ENCODE measurements around the gene EFNA2. TPM values are rescaled to one million over a fixed set of nuclear protein-coding genes. Genes with fewer than 3 reads are reported as not detected.

The EFNA2 gene
- total RNA-seq, 1 experiment from 2014 or later: 1.0 TPM

- DNase-seq (ENCODE audit: low spot score): peak; percentile 93
Observed at GRCh38 chr19:1260749-1261537, 24.7 kb upstream of the EFNA2 start.

GRCh38 chr19:1261538-1261797, 24.2 kb upstream of the EFNA2 start:
- no peak for DNase-seq (ENCODE audit: low spot score)

- DNase-seq (ENCODE audit: low spot score): no peak
Observed at GRCh38 chr19:1261798-1262622, 23.7 kb upstream of the EFNA2 start.

- DNase-seq (ENCODE audit: low spot score): no peak
Observed at GRCh38 chr19:1262623-1263123, 23.0 kb upstream of the EFNA2 start.

DNA sequence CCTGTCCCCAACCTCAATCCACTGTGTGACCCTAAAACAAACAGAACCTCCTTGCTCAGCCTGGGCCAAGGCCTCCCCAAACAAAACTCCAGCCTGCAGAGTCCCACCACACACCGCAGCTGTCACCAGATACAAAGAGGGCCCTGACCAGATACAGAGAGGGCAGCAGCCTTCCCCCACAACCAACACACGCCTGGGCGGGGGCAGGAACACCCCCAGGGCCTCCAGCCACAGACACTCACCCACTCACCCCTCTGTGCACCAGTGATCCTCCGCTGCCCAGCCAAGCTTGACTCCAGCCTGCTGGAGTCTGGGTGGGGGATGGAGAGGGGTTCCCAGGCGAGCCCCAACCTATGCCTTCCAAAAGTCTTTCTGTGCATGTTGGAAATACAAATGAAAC, 22.5 kb upstream of the EFNA2 start:
- DNase-seq (ENCODE audit: low spot score): no peak

- peak; percentile 76 for DNase-seq (ENCODE audit: low spot score)
Observed at GRCh38 chr19:1264801-1265614, 20.7 kb upstream of the EFNA2 start.

DNA sequence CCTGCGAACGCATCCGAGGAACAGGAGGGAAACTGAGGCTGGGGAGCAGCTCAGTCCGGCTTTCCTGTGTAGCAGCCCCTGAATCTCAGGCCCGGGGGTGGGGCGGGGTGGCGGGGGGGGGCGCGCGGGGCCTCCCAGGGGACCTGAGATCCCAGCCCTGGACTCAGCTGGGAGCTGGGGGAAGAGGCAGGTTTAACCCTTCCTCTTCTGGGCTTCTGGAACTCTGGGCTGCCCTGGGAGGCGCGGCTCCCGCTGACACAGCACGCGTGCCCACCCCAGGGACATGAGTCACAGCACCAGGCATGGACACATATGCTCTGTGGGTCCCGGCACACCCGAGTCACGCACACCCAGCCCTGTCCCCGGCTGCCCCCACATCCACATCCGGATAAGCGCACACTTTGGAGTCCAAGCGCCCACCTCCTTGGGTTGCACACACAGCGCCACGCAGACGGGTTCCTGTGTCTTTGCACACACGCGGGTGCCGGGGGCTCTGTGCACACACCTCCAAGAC, 20.0 kb upstream of the EFNA2 start:
- peak; percentile 73 for DNase-seq (ENCODE audit: low spot score)

GRCh38 chr19:1266129-1266915, 19.4 kb upstream of the EFNA2 start:
- peak; percentile 76 for DNase-seq (ENCODE audit: low spot score)

- DNase-seq (ENCODE audit: low spot score): no peak
Observed at GRCh38 chr19:1266916-1267476, 18.7 kb upstream of the EFNA2 start.

DNA sequence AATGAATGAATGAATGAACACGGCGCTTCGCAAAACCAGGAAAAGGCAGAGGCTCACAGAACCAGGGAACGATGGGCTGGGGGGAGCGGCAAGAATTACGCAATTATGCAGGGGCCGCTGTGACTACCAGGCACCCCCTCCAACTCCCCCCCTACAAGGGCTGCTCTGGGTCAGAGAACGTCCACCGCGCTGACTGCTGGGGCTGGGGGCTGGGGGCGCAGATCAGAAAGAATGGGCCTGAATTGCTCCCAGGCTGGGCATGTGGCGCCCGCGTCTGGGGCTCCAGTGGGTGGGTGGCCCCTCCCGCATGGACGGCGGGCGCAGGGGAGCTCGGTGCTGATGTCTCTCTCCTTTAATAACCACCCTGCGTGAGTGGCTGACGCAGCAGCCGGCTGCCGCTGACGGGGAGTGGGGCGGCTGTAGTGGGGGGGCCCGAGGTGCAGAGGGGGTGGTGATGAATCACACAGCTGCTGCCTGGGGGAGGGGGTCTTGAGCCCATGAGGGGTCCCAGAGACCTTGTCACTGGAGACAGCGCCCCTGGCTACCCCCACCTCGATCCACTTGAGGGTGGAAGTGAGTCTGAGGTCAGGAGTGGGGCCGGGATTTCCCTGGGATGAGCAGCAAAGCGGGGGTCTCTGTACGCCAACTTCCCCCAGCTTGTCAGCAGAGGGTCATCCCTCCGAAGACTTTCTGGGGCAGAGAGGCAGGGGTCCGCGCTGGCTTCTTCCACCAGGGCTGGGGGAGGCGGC, 18.0 kb upstream of the EFNA2 start:
- DNase-seq (ENCODE audit: low spot score): no peak

GRCh38 chr19:1268226-1269064, 17.2 kb upstream of the EFNA2 start:
- no peak for DNase-seq (ENCODE audit: low spot score)

- DNase-seq (ENCODE audit: low spot score): peak; percentile 98
Observed at GRCh38 chr19:1269065-1269477, 16.6 kb upstream of the EFNA2 start, which contains the start of gene CIRBP. CIRBP (plus strand) TSS chr19:1269332; CDS start chr19:1270934, 1,602 bp downstream.

DNA sequence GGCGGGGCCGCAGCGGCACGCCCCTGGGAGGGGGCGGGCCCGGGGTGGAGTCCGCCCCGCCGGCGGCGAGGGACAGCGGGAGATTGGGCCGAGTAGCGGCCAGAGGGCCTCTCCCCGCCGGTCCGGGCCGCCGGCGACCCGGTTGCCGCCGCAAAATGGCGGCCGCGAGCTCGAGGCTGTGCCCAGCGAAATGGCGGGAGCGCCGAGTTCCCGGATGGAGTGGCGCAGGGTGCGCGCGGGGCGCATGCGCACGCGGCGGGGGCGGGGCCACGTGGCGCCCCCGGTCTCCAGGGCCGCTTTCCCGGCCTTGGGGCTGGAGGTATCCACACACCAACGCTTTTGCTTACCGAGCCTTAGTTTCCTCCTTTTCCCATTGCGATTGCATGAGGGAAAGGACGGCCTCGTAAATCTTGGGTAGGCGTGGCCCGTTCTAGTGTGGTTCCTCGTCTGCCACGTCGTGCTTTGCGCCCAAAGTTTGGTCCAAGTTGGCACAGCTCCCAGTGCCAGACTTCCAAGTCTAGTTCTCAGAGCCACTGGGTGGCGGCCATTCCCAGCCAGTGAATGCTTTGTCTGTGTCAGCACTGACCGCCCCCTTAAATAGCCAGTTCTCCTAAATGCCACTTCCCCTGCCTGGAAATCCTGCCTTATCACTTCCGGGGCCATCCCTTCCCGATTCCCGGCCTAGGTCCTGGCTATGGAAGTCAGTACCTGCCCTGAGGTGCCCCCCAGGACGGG, 16.0 kb upstream of the EFNA2 start:
- DNase-seq (ENCODE audit: low spot score): peak; percentile 90

DNA sequence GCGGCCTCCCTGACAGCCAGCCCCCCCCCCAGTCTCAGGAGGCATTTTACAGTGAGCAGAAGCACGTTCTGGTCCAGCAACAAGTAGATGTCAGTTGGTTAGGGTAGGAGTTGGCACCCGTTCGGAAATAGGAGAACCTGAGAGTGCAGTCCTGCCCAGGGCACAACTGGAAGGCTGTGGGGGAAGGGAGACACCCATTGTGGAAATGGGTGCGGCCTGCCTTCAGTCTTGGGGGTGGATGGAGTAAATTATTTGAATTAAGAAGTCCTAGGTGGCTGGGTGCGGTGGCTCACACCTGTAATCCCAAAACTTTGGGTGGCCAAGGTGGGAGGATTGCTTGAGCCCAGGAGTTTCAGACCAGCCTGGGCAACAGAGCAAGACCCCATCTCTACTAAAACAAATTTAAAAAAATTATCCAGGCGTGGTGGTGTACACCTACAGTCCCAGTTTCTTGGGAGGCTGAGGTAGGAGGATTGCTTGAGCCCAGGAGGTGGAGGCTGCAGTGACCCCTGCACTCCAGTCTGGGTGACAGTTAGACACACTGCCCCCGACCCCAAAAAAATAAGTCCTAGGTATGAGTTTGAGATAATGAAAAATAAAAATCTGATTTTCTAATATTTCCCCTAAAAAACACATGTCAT, 15.3 kb upstream of the EFNA2 start:
- DNase-seq (ENCODE audit: low spot score): no peak

DNA sequence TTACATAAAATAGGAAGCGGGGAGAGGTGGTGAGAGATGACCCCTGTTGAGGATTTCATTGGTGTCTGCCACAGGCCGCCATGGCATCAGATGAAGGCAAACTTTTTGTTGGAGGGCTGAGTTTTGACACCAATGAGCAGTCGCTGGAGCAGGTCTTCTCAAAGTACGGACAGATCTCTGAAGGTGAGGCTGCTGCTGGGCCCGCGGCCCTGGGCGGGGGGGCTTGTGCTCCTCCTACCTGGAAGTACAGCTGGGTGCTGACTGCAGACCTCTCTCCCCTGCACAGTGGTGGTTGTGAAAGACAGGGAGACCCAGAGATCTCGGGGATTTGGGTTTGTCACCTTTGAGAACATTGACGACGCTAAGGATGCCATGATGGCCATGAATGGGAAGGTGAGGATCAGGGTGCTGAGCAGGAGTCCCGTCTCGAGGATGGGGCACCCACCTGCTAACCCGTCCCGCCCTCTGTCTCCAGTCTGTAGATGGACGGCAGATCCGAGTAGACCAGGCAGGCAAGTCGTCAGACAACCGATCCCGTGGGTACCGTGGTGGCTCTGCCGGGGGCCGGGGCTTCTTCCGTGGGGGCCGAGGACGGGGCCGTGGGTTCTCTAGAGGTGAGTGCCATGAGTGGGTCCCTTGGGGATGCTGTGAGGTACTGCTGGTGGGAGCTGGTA, 14.7 kb upstream of the EFNA2 start:
- no peak for DNase-seq (ENCODE audit: low spot score)

- no peak for DNase-seq (ENCODE audit: low spot score)
Observed at GRCh38 chr19:1271528-1272422, 13.9 kb upstream of the EFNA2 start.
